RWPE2 (cell line): Measurements from ENCODE around the gene DNM2.

Source experiments
- ATAC-seq: fragments of 200-7000 bp; cut with Tn5 transposase; 3 replicates; pipeline ENCODE4 v1.9.1; 2021; ENCODE audit warnings: low read depth
- DNase-seq: peaks from one replicate; pipeline ENCODE4 v3.0.0-alpha.2; 2020; ENCODE audit warnings: low spot score
- H3K27ac ChIP-seq: fragments of 450-650 bp; 2 replicates; pipeline ENCODE4 v1.5.1; 2017; ENCODE audit warnings: mild to moderate bottlenecking; ENCODE audit not compliant: poor library complexity, severe bottlenecking
- H3K27me3 ChIP-seq: fragments of 250-450 bp; sonication (Bioruptor Pico); 2 replicates; pipeline ENCODE4 v1.5.1; 2021; ENCODE audit warnings: mild to moderate bottlenecking, moderate library complexity; ENCODE audit not compliant: insufficient read depth, poor library complexity, severe bottlenecking
- H3K36me3 ChIP-seq: fragments of 250-450 bp; sonication (Bioruptor Pico); 2 replicates; pipeline ENCODE4 v1.5.1; 2020; ENCODE audit warnings: low read depth, mild to moderate bottlenecking, moderate library complexity
- H3K4me1 ChIP-seq: fragments of 250-450 bp; sonication (Bioruptor Pico); 2 replicates; pipeline ENCODE4 v1.5.1; 2021; ENCODE audit warnings: mild to moderate bottlenecking, moderate library complexity; ENCODE audit not compliant: insufficient read depth, poor library complexity, severe bottlenecking
- H3K4me3 ChIP-seq: fragments of 250-450 bp; sonication (Bioruptor Pico); 2 replicates; pipeline ENCODE4 v1.5.1; 2021; ENCODE audit warnings: mild to moderate bottlenecking, moderate library complexity; ENCODE audit not compliant: severe bottlenecking
- H3K9me3 ChIP-seq: fragments of 250-450 bp; sonication (Bioruptor Pico); 2 replicates; pipeline ENCODE4 v1.5.1; 2021; ENCODE audit warnings: mild to moderate bottlenecking, moderate library complexity; ENCODE audit not compliant: severe bottlenecking
- TF ChIP-seq, protein P1 (sequence below): fragments of 450-650 bp; IDR thresholded peaks from one replicate; pipeline ENCODE4 v1.5.1; 2017; ENCODE audit warnings: mild to moderate bottlenecking, moderate library complexity; ENCODE audit not compliant: poor library complexity, severe bottlenecking

DNM2 gene

GRCh38 chr19:10831987-10832938 lies 114.4 kb downstream of the DNM2 start:
- H3K4me3 ChIP-seq, result no peak overlapping the region
- DNase-seq (no peak), ATAC-seq (no peak)
- no peaks in the 10 kb centered on the region for H3K27me3 ChIP-seq
- peaks cover 13% of the 10 kb centered on the region for H3K36me3 ChIP-seq
- no peaks in the 10 kb centered on the region for H3K9me3 ChIP-seq
- TF ChIP-seq, protein P1, sequence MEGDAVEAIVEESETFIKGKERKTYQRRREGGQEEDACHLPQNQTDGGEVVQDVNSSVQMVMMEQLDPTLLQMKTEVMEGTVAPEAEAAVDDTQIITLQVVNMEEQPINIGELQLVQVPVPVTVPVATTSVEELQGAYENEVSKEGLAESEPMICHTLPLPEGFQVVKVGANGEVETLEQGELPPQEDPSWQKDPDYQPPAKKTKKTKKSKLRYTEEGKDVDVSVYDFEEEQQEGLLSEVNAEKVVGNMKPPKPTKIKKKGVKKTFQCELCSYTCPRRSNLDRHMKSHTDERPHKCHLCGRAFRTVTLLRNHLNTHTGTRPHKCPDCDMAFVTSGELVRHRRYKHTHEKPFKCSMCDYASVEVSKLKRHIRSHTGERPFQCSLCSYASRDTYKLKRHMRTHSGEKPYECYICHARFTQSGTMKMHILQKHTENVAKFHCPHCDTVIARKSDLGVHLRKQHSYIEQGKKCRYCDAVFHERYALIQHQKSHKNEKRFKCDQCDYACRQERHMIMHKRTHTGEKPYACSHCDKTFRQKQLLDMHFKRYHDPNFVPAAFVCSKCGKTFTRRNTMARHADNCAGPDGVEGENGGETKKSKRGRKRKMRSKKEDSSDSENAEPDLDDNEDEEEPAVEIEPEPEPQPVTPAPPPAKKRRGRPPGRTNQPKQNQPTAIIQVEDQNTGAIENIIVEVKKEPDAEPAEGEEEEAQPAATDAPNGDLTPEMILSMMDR, result no peak
- H3K27ac ChIP-seq, result no peak overlapping the region
- peaks cover 8% of the 10 kb centered on the region for H3K4me1 ChIP-seq

DNA sequence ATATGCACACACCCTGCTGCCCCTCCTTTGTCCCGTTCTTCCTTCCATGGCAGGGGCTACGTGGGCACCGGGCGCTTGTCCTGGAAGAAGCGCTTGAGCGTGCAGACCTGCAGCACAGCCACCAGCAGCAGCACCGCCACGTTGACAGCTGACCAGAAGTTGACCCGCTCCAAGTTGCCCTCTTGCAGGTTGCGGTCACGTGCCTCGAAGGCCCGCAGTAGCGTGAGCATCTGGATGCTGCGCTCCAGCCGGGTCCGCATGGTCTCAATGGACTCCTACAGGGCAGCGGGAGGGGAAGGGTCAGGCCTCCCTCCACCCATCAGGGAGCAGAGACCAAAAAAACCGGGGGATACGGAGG lies 115.0 kb downstream of the DNM2 start:
- Histone ChIP-seq H3K27me3 (no peaks in the 10 kb centered on the region), H3K36me3 (peaks cover 13% of the 10 kb centered on the region), H3K4me3 (no peak overlapping the region), H3K4me1 (peaks cover 8% of the 10 kb centered on the region), H3K27ac (no peak overlapping the region), H3K9me3 (no peaks in the 10 kb centered on the region)
- TF ChIP-seq, protein P1, result no peak
- ATAC-seq (no peak), DNase-seq (no peak)

DNA sequence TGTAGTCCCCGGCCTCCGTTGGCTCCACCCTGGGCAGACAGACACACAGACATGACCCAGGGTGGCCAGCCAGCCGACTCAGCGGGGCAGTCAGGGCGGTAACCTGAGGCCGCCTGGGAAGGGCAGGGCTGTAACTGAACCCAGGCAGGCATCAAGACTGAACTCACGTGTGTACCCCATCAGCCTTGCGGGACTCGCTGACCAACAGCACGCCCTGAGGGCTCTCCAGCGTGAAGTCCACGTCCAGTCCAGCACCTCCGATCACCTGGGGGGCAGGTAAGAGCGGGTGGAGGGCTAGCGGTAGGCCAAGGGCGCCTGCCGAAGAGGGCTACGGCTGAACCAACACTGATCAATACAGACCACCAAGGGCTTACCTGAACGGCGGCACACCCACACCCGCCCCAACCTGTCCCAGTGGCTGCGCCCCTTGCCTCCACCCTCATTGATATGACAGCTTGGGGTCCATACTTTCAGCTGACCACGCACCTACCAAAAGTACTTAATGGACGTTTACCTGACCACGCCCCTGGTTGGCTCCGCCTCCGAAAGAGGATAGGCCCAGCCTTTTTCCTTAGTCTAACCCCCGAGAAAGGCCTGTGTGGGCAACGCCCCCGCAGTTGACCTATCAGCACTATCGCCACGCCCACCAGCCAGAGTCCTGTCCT lies 117.3 kb downstream of the DNM2 start:
- ATAC-seq (no peak; the same call in 2 of the 3 replicates), DNase-seq (peak; percentile 100)
- Histone ChIP-seq H3K4me1 (peaks cover 8% of the 10 kb centered on the region), H3K27me3 (no peaks in the 10 kb centered on the region), H3K4me3 (peak overlapping the region; percentile 74), H3K27ac (peak overlapping the region; percentile 85), H3K9me3 (no peaks in the 10 kb centered on the region), H3K36me3 (peaks cover 13% of the 10 kb centered on the region)
- TF ChIP-seq, protein P1, result no peak

DNA sequence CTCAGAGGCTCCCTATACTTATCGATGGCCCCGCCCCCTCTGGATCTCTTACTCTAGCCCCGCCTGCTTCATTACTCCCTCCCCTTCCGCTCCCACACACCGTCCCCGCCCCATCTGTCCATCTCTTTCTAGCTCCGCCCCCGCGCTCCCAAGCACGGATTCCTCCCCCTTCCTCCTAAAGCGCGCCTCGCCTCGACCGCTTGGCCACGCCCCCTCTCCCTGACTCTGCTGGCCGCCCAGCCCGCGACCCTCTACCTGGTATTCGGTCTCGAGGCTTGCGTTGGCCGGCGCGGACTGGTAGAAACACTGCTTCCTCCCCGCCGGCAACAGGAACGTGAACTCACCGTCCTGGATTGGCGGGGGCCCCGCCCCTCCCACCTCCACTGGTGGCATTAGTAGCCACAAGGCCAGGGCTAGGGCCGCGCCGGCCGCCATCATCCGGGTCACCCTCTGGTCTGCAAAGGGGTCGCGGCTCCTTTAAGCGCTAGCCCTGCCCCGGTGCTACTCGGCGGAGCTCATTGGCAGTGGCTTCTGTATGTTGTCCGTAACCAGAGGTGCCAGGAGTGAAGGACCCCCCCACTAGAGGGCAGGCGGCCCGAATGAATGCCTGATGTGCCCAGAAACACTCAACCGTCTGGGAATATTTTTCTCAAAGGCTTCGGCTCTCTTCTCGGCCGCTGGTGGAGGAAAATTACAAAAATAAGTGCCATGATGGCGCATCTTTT lies 118.0 kb downstream of the DNM2 start, which contains the start of gene TMED1:
Gene TMED1, minus strand, starts transcription at position 459 of the 725 bp plus-strand sequence. Its CDS starts 21 bp downstream, at position 438.
- Histone ChIP-seq H3K4me1 (peaks cover 8% of the 10 kb centered on the region), H3K36me3 (peaks cover 13% of the 10 kb centered on the region), H3K9me3 (no peaks in the 10 kb centered on the region), H3K27me3 (no peaks in the 10 kb centered on the region), H3K27ac (peak within 1 kb of the TSS; percentile 85), H3K4me3 (peak within 1 kb of the TSS; percentile 74)
- TF ChIP-seq, protein P1, result no peak
- ATAC-seq (peak; percentile 90), DNase-seq (peak; percentile 98)
